Sigmoid colon (tissue), 7 donors: Measurements from ENCODE around the gene STAT1. TPM values are rescaled to one million over a fixed set of nuclear protein-coding genes. Genes with fewer than 3 reads are reported as not detected.
"Not testable (repeated sequence)": the region's sequence is repeated elsewhere in the genome, so short reads cannot be mapped to it uniquely, and the experiment has no call there.

Experiments used
- DNase-seq: peaks from one replicate; pipeline ENCODE4 v3.0.0-alpha.2; 2019
- H3K27ac ChIP-seq, 4 donors: fragments of 200-600 bp; sonication (generic); one replicate each; pipeline ENCODE4 v1.5.1; 2016 to 2019; ENCODE audit warnings: mild to moderate bottlenecking in 1 of 4
- H3K27me3 ChIP-seq, 3 donors: fragments of 200-600 bp; sonication (generic); one replicate each; pipeline ENCODE4 v1.5.1; 2019; ENCODE audit warnings: mild to moderate bottlenecking in 1 of 3
- H3K36me3 ChIP-seq, 4 donors: fragments of 200-600 bp; sonication (generic); one replicate each; pipeline ENCODE4 v1.5.1; 2016 to 2019
- H3K4me1 ChIP-seq, 4 donors: fragments of 200-600 bp; sonication (generic); one replicate each; pipeline ENCODE4 v1.5.1; 2017 to 2019
- H3K4me3 ChIP-seq, 4 donors: fragments of 200-600 bp; sonication (generic); one replicate each; pipeline ENCODE4 v1.5.1; 2017 to 2019; ENCODE audit warnings: mild to moderate bottlenecking in 2 of 4, moderate library complexity in 1 of 4
- H3K9me3 ChIP-seq, 4 donors: fragments of 200-600 bp in 3 of 4; sonication (generic) in 3 of 4; one replicate each; pipeline versions ENCODE4 v1.5.1 to v1.6.1; 2013 to 2019
- EP300 ChIP-seq, 4 donors: sonication (generic); formaldehyde crosslinking; IDR thresholded peaks; one replicate each; pipeline ENCODE4 v1.6.1; 2017; ENCODE audit warnings: antibody characterized with exemption in 4 of 4
- POLR2A ChIP-seq, 2 donors: fragments of 450-650 bp; IDR thresholded peaks; one replicate each; pipeline ENCODE4 v1.6.1; 2016; ENCODE audit warnings: antibody characterized with exemption in 2 of 2, mild to moderate bottlenecking in 2 of 2, moderate library complexity in 2 of 2
- POLR2AphosphoS5 ChIP-seq, 4 donors: sonication (generic); formaldehyde crosslinking; IDR thresholded peaks; one replicate each; pipeline ENCODE4 v1.6.1; 2017; ENCODE audit warnings: antibody characterized with exemption in 4 of 4
- WGBS, 2 donors: extraction: QIAGEN DNeasy Blood & Tissue Kit; methylation state at CpG; one replicate each; pipeline ENCODE4 v1.1.7; 2013; 5-methylcytosine and 5-hydroxymethylcytosine counted together
- intact Hi-C: fragments of 100-400 bp; cut with DNase I; formaldehyde crosslinking; loops from one replicate; pipeline ENCODE4 v1.15.1; 2023
- polyA plus RNA-seq, 3 donors: library from polyadenylated mRNA; stranded (reverse); fragments of 200-250 nt; gene quantifications; one replicate each; pipeline ENCODE4 v1.2.3, GENCODE V29; 2013
- total RNA-seq, 4 donors: library from RNA; depleted of rRNA; stranded (reverse); fragments of >200 nt; gene quantifications; one replicate each; pipeline ENCODE4 v1.1.0, GENCODE V29; 2016
- TF ChIP-seq, protein P1 (sequence below), 4 experiments: fragments of 450-650 bp in 3 of 4; fragments of 200-600 bp in 1 of 4; IDR thresholded peaks; one replicate each; pipeline ENCODE4 v1.5.1; 2016 to 2019; ENCODE audit warnings: antibody characterized with exemption in 4 of 4, mild to moderate bottlenecking in 3 of 4, moderate library complexity in 2 of 4
- donor health status: healthy with polysubstance abuse.
- donor health status: Bipolar disorder and iron deficiency.
- donor health status: healthy.

The STAT1 gene
- total and polyA plus RNA-seq, 7 donors, result 32.8 to 93.8 (median 51.8) TPM

DNA sequence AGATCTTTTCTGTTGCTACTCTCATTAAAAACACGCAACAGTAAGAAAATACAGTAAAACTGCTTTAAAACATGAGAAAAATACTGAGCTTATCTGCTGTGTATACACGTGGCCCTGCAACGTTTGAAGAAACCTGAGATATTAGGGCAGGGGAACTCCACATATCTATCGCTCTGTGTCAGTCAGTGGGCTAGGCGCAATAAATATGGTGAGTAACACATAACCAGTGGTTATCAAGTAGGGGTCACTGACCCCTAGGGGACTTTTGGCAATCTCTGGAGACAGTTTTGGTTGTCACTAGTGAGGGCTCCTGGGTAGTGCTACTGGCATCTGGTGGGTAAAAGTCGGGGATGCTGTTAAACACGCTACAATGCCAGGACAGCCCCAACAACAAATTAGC, 14.9 kb downstream of the STAT1 start:
- peaks cover 0 to 20% (median 14%) of the 10 kb centered on the region in 4 donors for H3K4me1 ChIP-seq
- 89% methylated on average over 7 of the region's 7 CpGs for WGBS, 2 donors
- no peak overlapping the region for H3K4me3 ChIP-seq
- H3K9me3 ChIP-seq, result no peaks in the 10 kb centered on the region
- intact Hi-C loops, result no loop called here
- peaks cover 8 to 96% (median 43%) of the 10 kb centered on the region in 4 donors for H3K36me3 ChIP-seq
- DNase-seq, result no peak
- no peak overlapping the region for H3K27ac ChIP-seq
- TF ChIP-seq POLR2AphosphoS5 (IDR thresholded peaks at IDR 0.05), result no peak
- TF ChIP-seq, protein P1, sequence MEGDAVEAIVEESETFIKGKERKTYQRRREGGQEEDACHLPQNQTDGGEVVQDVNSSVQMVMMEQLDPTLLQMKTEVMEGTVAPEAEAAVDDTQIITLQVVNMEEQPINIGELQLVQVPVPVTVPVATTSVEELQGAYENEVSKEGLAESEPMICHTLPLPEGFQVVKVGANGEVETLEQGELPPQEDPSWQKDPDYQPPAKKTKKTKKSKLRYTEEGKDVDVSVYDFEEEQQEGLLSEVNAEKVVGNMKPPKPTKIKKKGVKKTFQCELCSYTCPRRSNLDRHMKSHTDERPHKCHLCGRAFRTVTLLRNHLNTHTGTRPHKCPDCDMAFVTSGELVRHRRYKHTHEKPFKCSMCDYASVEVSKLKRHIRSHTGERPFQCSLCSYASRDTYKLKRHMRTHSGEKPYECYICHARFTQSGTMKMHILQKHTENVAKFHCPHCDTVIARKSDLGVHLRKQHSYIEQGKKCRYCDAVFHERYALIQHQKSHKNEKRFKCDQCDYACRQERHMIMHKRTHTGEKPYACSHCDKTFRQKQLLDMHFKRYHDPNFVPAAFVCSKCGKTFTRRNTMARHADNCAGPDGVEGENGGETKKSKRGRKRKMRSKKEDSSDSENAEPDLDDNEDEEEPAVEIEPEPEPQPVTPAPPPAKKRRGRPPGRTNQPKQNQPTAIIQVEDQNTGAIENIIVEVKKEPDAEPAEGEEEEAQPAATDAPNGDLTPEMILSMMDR (IDR thresholded peaks at IDR 0.05), result no peak
- TF ChIP-seq POLR2A (IDR thresholded peaks at IDR 0.05), result no peak
- TF ChIP-seq EP300 (IDR thresholded peaks at IDR 0.05), result no peak
- no peaks in the 10 kb centered on the region for H3K27me3 ChIP-seq

DNA sequence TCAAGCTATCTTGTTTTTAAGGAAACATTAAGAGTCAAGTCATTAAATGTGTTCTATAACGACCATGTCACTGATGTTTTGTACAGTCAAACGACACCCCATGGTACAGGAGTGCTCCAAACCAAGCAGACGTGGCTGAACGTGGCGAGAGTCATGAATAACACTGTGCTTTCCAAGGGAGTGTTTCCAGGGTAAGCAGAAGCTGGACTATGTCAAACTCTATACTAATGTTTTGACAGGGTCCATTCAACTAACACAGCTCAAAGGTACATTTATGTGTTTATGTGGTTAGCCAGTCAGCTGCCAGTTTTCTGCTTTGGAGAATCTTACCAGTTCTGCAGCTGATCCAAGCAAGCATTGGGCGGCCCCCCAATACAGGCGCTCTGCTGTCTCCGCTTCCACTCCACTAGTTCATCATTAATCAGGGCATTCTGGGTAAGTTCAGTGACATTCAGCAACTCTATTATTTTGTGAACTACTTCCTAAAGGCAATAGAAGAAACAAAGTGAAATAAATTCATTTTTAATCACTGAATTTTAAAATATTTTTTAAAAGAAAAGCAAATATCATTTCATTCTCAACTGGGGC, 16.4 kb downstream of the STAT1 start:
- 82 to 93% methylated on average over 8 of the region's 8 CpGs for WGBS, 2 donors
- Histone ChIP-seq H3K4me1 (peaks cover 0 to 20% (median 14%) of the 10 kb centered on the region in 4 donors), H3K27ac (peak overlapping the region in 3 of 4 donors; percentile 6 to 62 (median 60)), H3K27me3 (no peaks in the 10 kb centered on the region), H3K36me3 (peaks cover 8 to 96% (median 43%) of the 10 kb centered on the region in 4 donors), H3K9me3 (no peaks in the 10 kb centered on the region), H3K4me3 (no peak overlapping the region)
- no peak for DNase-seq
- intact Hi-C loops, result no loop called here
- no peak for TF ChIP-seq EP300 (IDR thresholded peaks at IDR 0.05)
- peak; percentile 79 to 92 (median 86) for TF ChIP-seq POLR2AphosphoS5 (IDR thresholded peaks at IDR 0.05)
- TF ChIP-seq, protein P1 (IDR thresholded peaks at IDR 0.05), result no peak

DNA sequence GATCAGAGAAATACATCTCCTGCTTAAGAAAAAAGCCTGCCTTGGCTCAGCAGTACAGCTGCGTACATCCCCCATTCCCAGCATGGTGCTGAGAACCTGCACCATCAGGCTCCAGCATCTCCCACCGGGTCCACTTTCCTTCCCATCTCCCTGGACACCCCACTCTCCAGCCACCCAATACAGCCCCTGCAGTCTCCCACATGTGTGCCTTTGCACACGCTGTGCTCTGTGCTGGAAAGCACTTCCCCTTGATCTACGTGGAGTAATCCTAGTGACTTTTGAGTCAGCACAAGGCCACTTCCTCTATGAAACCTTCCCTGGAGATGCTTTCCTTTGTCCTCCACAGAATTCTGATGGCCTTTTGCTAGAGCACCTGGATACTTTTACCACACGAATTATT, 17.0 kb downstream of the STAT1 start:
- TF ChIP-seq, protein P1 (IDR thresholded peaks at IDR 0.05), result no peak
- TF ChIP-seq EP300 (IDR thresholded peaks at IDR 0.05) (no peak), POLR2A (IDR thresholded peaks at IDR 0.05) (no peak), POLR2AphosphoS5 (IDR thresholded peaks at IDR 0.05) (no peak)
- H3K36me3 ChIP-seq, result peaks cover 4 to 96% (median 46%) of the 10 kb centered on the region in 4 donors
- H3K9me3 ChIP-seq, result no peaks in the 10 kb centered on the region
- H3K4me3 ChIP-seq, result no peak overlapping the region
- intact Hi-C loops, result no loop called here
- H3K27me3 ChIP-seq, result no peaks in the 10 kb centered on the region
- H3K27ac ChIP-seq, result peak overlapping the region in 3 of 4 donors; percentile 6 to 62 (median 60)
- H3K4me1 ChIP-seq, result peaks cover 0 to 20% (median 14%) of the 10 kb centered on the region in 4 donors
- no peak for DNase-seq
- 76 to 90% methylated on average over 5 of the region's 5 CpGs for WGBS, 2 donors

DNA sequence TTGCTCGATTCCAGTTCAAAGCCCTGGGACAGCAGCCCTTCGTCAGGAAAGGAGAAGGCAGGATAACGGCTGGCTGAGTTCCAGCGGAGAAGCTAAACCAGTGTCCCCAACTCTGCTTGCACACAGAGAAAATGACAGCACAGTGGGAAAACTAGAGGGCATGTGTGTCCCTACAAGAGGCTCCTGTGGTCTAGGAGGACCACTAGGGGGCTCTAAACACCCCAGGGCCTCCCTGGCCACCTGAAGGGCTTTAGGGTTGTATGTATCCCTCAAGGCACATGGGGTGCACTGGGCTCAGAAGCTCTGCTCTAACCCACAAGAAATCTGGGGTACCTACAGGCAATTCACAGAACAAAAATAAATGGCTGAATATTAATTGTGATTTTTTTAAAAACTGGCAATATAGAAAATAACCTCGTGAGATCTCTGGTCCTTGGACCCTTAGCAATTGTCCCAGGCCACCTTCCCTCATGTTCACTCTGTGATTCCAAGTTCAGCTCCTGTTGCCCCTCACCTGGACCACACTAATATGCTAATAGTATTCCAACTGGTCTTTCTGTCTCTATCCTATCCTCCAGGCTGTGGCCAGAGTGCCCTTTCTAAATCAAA, 17.5 kb downstream of the STAT1 start:
- H3K4me3 ChIP-seq, result no peak overlapping the region
- H3K9me3 ChIP-seq, result no peaks in the 10 kb centered on the region
- DNase-seq, result no peak
- H3K4me1 ChIP-seq, result peaks cover 0 to 20% (median 14%) of the 10 kb centered on the region in 4 donors
- TF ChIP-seq, protein P1 (IDR thresholded peaks at IDR 0.05), result peak in 1 of 4 experiments; percentile 35
- TF ChIP-seq POLR2A (IDR thresholded peaks at IDR 0.05), result no peak
- WGBS, 2 donors, result 90 to 96% methylated on average over 5 of the region's 5 CpGs
- peak overlapping the region in 1 of 4 donors; percentile 60 for H3K27ac ChIP-seq
- intact Hi-C loops, result no loop called here
- peaks cover 4 to 96% (median 46%) of the 10 kb centered on the region in 4 donors for H3K36me3 ChIP-seq
- no peaks in the 10 kb centered on the region for H3K27me3 ChIP-seq

DNA sequence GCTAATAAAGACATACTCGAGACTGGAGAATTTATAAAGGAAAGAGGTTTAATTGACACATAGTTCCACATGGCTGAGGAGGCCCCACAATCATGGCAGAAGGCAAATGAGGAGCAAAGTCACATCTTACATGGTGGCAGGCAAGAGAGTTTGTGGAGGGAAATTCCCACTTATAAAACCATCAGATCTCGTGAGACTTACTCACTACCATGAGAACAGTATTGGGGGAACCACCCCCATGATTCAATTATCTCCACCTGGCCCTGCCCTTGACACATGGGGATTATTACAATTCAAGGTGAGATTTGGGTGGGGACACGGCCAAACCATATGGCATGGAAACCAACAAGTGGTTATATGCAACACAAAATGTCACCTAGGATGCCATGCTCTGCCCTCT, 18.7 kb downstream of the STAT1 start:
- H3K27ac ChIP-seq, H3K4me3 ChIP-seq, DNase-seq, H3K27me3 ChIP-seq, intact Hi-C loops, H3K9me3 ChIP-seq: not testable (repeated sequence)
- WGBS, 2 donors, result 88 to 89% methylated on average over 3 of the region's 3 CpGs
- H3K4me1 ChIP-seq, result peaks cover 0 to 20% (median 14%) of the 10 kb centered on the region in 4 donors
- peaks cover 4 to 96% (median 46%) of the 10 kb centered on the region in 4 donors for H3K36me3 ChIP-seq
